NB4 (cell line): ENCODE measurements around the gene WDR7.

ENCODE experiments used
- CTCF ChIP-seq: IDR thresholded peaks from one replicate; pipeline ENCODE4 v1.5.1; 2012; ENCODE audit warnings: low read depth, low read length
- POLR2A ChIP-seq: IDR thresholded peaks from 2 replicates; pipeline ENCODE4 v1.6.1; 2011; ENCODE audit warnings: mild to moderate bottlenecking; ENCODE audit not compliant: insufficient read length; ENCODE audit errors: extremely low read depth

DNA sequence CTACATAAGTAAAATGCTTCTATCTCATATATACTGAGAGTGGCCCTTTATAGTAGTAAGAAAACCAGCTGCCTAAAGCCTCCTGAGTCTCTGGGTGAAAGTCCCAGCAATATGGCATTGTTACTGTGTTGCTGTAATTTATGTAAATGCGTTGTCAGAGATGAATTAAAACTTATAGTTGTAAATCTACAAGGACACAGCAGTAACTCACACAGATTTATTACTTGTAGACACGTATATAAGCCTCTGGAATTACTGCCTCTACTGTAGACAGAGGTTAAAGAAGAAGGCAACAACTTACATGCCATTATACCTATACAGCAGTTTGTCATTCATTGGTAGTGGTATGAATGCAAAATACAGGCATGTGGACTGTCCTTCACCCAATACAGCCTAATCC, 326.6 kb downstream of the WDR7 start:
- no peak for TF ChIP-seq CTCF
- TF ChIP-seq POLR2A = no peak
